Metanephros (tissue), 2 donors: Measurements from ENCODE around the gene CTPS1. TPM values are rescaled to one million over a fixed set of nuclear protein-coding genes. Genes with fewer than 3 reads are reported as not detected.

ENCODE experiments used
- small RNA-seq: library from RNA; depleted of rRNA; stranded (forward); fragments of <200 nt; gene quantifications from one replicate; pipeline ENCODE3, GENCODE V24; 2014; ENCODE audit warnings: low replicate concordance
- total RNA-seq: library from RNA; depleted of rRNA; stranded (reverse); fragments of >200 nt; gene quantifications from one replicate; pipeline ENCODE4 v1.2.3, GENCODE V29; 2014

CTPS1 gene, protein sequence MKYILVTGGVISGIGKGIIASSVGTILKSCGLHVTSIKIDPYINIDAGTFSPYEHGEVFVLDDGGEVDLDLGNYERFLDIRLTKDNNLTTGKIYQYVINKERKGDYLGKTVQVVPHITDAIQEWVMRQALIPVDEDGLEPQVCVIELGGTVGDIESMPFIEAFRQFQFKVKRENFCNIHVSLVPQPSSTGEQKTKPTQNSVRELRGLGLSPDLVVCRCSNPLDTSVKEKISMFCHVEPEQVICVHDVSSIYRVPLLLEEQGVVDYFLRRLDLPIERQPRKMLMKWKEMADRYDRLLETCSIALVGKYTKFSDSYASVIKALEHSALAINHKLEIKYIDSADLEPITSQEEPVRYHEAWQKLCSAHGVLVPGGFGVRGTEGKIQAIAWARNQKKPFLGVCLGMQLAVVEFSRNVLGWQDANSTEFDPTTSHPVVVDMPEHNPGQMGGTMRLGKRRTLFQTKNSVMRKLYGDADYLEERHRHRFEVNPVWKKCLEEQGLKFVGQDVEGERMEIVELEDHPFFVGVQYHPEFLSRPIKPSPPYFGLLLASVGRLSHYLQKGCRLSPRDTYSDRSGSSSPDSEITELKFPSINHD
- total RNA-seq, result 14.4 TPM

DNA sequence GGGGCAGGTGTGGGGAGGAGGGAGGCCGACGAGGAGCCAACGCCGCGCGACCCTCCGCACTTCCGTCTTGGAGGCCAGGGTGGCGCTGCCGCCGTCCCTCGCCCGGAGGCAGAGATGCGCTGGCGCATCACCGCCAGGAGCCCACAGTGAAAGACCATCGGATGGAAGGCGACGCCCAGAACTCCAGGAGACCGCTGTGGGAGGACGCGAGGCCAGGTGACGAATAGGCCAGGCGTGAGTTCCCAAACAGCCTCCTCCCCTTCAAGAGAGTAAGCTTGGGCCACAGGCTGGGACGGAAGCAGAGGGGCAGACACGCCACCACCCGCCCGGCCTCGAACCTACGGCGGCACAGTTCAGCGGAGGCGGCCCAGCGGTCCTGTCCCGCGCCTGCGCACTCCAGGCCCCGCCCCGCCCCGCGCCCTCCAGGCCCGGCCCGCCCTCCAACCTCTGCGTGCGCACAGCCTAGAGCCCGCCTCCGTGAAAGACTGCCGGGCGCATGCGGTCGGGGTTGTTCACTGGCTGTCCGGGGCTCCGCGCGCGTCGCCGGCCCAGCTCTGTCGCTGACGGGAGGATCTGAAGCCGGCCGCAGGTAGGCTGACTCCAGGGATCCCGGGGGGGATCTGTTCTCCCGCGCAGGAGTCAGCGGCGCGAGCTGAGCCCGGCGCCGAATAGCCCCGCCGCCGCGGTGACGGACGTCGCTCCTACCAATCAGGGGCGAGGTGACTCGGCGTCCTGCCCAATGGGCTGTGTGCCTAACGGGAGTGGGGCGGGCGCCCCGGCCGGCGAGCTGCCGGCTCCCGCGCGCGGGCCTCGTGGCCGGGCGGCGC lies at the start of gene CTPS1:
Gene CTPS1, plus strand, starts transcription at position 456 of the 827 bp plus-strand sequence. CDS start 3,595 bp downstream, outside the sequence.

DNA sequence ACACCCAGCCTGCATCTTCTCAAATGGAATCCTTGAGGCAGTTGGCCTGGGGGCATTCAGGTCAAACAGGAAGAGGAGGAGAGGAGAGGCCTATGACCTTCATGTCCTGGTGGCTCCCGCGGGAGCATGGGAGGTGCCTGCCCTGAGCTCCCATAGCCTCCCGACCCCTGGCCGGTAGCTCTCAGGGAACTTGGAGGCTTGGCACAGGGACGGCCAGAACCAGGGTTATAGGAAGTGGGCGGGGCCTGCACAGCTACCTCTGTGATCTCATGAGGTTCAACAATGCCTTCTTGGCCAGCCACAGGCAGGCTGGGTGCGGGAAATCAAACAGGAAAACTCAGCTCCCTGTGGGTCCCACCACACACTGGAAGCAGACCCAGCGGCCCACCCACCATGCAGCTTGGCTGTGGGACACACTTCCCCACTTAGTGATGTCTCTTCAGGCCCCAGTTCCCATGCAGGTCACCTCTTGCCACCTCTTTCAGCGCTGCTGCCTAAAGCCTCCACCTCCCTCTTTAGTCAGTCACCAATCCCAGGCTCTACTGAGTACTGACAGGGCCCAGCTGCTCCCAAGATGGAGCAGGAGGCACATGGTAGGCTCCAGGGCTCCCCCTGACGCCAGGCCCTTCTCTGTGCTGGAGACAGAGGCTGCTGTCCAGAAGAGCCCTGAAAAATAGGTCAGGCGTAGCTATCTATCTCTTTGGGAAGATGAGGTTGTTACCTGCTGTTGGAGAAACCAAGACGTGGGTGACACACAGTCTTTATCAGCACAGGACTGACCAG lies 42.2 kb downstream of the CTPS1 start, which contains the start of gene SLFNL1:
Gene SLFNL1, minus strand, starts transcription at position 200 of the 783 bp plus-strand sequence. CDS start 1,065 bp downstream, outside the sequence.

Small RNA genes lying within 50 kb of the gene (small RNA-seq; reads per million reads assigned to genes)
- not detected for gene UBE2V1P8

Other genes starting within 250 kb of the CTPS1 start
- gene KCNQ4, start 195.9 kb upstream of the CTPS1 start, total RNA-seq, result 8.6 TPM
- 15.0 TPM for gene CITED4, start 117.3 kb upstream of the CTPS1 start, total RNA-seq
- 1.2 TPM for gene SLFNL1, start 42.0 kb downstream of the CTPS1 start, total RNA-seq